Cardiac muscle cell (in vitro differentiated cells and primary cell): ENCODE results near the gene ARHGAP6. TPM values are rescaled to one million over a fixed set of nuclear protein-coding genes. Genes with fewer than 3 reads are reported as not detected.

Source experiments
- DNase-seq, 2 donors: peaks; one replicate each; pipeline versions ENCODE4 v3.0.0 to v3.0.0-alpha.2; 2010 to 2017; ENCODE audit warnings: low read depth in 1 of 2, low spot score in 1 of 2
- H3K27ac ChIP-seq: fragments of 200-600 bp; sonication (generic); 2 replicates; pipeline ENCODE4 v1.5.1; 2016
- H3K27me3 ChIP-seq: fragments of 200-600 bp; sonication (generic); 2 replicates; pipeline ENCODE4 v1.6.0; 2016; ENCODE audit warnings: control low read depth
- H3K36me3 ChIP-seq: fragments of 200-600 bp; sonication (generic); 2 replicates; pipeline ENCODE4 v1.5.1; 2016; ENCODE audit warnings: control low read depth
- H3K4me1 ChIP-seq: fragments of 200-600 bp; sonication (generic); 2 replicates; pipeline ENCODE4 v1.8.1; 2017; ENCODE audit warnings: low read depth, mild to moderate bottlenecking, mixed run types
- H3K4me3 ChIP-seq: fragments of 200-600 bp; sonication (generic); 2 replicates; pipeline ENCODE4 v1.5.1; 2016; ENCODE audit warnings: mild to moderate bottlenecking
- H3K9me3 ChIP-seq: fragments of 200-600 bp; sonication (generic); 2 replicates; pipeline ENCODE4 v1.5.1; 2017; ENCODE audit warnings: low read depth, mild to moderate bottlenecking, control low read depth
- polyA plus RNA-seq: library from polyadenylated mRNA; unstranded; fragments of >200 nt; fragmentation: Nextera tagmentation; extraction: Ambion mirVana; gene quantifications from 2 replicates; pipeline ENCODE4 v1.2.1, GENCODE V29; 2016
- total RNA-seq: library from RNA; depleted of rRNA; stranded (reverse); fragments of >200 nt; gene quantifications from 2 replicates; pipeline ENCODE4 v1.2.3, GENCODE V29; 2016
- TF ChIP-seq, protein P1 (sequence below): IDR thresholded peaks from 2 replicates; pipeline ENCODE4 v1.5.1; 2012; ENCODE audit warnings: low read depth, mild to moderate bottlenecking, low read length

Gene ARHGAP6
- total and polyA plus RNA-seq, 2 experiments from 2014 or later: 10.5 to 45.0 TPM

DNA sequence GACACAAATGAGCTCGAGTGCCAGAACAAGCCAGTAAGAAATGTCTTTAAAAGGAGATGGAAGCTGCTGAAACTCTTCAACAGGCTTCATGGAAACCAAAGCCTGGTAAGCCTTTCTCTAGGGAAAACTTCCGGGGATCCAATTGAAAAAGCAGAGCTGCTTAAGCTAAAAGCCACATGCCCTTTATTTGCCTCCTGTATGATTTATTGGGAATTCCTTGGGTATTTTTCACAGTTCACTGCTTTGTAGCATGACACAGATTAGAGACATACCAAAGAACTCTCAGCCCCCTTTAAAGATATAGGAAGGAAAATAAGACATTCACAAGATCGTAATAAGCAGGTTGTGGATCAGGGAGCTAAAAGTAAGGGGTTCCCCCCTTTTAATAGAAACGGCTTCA, 6.5 kb upstream of the ARHGAP6 start:
- H3K27ac ChIP-seq: no peak overlapping the region
- no peak overlapping the region for H3K4me3 ChIP-seq
- no peaks in the 10 kb centered on the region for H3K4me1 ChIP-seq
- no peaks in the 10 kb centered on the region for H3K36me3 ChIP-seq
- no peaks in the 10 kb centered on the region for H3K27me3 ChIP-seq
- TF ChIP-seq, protein P1, sequence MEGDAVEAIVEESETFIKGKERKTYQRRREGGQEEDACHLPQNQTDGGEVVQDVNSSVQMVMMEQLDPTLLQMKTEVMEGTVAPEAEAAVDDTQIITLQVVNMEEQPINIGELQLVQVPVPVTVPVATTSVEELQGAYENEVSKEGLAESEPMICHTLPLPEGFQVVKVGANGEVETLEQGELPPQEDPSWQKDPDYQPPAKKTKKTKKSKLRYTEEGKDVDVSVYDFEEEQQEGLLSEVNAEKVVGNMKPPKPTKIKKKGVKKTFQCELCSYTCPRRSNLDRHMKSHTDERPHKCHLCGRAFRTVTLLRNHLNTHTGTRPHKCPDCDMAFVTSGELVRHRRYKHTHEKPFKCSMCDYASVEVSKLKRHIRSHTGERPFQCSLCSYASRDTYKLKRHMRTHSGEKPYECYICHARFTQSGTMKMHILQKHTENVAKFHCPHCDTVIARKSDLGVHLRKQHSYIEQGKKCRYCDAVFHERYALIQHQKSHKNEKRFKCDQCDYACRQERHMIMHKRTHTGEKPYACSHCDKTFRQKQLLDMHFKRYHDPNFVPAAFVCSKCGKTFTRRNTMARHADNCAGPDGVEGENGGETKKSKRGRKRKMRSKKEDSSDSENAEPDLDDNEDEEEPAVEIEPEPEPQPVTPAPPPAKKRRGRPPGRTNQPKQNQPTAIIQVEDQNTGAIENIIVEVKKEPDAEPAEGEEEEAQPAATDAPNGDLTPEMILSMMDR: no peak
- no peak for DNase-seq
- H3K9me3 ChIP-seq: no peaks in the 10 kb centered on the region

DNA sequence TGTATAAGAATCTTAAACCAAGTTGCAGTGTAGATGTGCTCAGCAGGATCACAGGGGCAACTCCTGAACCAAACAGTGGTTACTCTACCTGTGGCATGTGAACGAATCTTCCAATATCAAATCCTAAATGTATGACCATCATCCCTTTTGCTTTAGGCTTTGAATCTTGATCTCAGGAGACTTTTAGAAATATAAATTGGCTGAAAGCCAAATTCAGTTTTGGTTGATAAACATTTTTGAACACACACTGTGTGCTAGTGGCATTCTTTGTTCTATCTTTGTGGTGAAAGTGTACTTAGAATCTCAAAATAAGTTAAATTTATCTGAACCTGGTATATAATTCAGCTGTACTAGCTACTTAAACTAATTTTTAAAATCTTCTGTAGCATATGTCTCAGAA, 4.6 kb upstream of the ARHGAP6 start:
- H3K27ac ChIP-seq: no peak overlapping the region
- H3K9me3 ChIP-seq: no peaks in the 10 kb centered on the region
- DNase-seq: no peak
- H3K36me3 ChIP-seq: no peaks in the 10 kb centered on the region
- no peaks in the 10 kb centered on the region for H3K27me3 ChIP-seq
- no peaks in the 10 kb centered on the region for H3K4me1 ChIP-seq
- H3K4me3 ChIP-seq: no peak overlapping the region
- TF ChIP-seq, protein P1: no peak

DNA sequence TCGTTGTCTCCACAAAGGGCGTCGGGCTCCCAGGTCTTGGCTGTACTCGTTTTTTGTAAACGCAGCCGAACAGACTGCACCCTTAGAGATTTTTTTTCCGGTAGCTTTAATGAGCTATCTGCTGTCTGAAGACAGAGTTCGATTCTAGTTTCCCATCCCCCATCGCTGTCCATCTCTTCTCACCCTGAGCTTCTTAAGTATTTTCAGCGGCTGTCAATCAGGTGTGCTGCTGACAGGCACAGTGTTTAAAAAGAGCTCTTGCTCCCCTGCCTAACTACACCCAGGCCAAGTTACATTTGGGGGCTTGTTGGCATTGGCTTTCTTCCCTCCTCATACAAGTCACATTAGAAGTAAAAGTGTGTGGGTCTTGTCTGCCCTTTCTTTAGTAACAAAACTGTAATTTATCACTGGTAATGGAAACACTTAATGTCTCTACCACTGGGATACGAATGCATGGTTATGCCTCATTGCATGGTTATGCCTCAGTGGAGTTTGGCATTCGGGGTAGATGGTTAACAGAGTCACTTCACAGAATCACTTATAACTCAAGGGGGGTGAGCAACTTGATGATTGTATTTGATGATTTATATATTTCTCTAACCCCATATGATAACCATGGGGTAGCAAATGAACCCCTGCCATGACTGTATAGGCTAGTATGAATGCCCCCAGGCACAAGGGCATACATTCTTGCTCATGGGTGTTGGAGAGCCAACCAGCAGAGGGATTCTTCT, 1.4 kb upstream of the ARHGAP6 start:
- H3K27me3 ChIP-seq: no peaks in the 10 kb centered on the region

DNA sequence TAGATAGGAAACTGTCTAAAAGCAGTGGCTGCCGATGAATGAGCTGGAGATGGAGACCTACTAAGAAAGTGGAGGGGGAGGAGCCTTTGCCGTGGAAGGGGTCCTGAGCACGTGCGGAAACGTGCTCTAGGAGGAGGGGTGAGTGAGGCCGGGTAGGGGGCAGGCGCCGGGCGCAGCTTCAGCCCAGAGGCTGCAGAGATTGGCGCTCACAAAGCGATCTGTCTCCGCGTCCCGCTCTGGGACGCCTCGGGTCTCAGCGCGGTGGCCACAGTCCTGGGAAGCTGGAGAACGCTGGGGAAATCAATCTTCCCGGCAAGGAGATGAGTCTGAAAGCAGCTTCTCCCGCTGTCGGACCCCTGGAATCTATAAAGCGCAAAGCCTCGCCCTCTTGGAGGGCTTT, 444 bp upstream of the ARHGAP6 start:
- no peaks in the 10 kb centered on the region for H3K27me3 ChIP-seq
- H3K4me1 ChIP-seq: no peaks in the 10 kb centered on the region
- H3K36me3 ChIP-seq: no peaks in the 10 kb centered on the region
- DNase-seq: peak; percentile 15 to 79
- peak overlapping the region; percentile 75 for H3K4me3 ChIP-seq
- TF ChIP-seq, protein P1: no peak
- H3K27ac ChIP-seq: peak overlapping the region; percentile 87
- H3K9me3 ChIP-seq: no peaks in the 10 kb centered on the region

More for the DNA sequence above, 1.4 kb upstream of the ARHGAP6 start:
- TF ChIP-seq, protein P1: no peak
- Histone ChIP-seq H3K4me1 (no peaks in the 10 kb centered on the region), H3K9me3 (no peaks in the 10 kb centered on the region), H3K36me3 (no peaks in the 10 kb centered on the region), H3K4me3 (peak overlapping the region; percentile 75), H3K27ac (peak overlapping the region; percentile 87)
- peak in 1 of 2 donors; percentile 17 for DNase-seq

DNA sequence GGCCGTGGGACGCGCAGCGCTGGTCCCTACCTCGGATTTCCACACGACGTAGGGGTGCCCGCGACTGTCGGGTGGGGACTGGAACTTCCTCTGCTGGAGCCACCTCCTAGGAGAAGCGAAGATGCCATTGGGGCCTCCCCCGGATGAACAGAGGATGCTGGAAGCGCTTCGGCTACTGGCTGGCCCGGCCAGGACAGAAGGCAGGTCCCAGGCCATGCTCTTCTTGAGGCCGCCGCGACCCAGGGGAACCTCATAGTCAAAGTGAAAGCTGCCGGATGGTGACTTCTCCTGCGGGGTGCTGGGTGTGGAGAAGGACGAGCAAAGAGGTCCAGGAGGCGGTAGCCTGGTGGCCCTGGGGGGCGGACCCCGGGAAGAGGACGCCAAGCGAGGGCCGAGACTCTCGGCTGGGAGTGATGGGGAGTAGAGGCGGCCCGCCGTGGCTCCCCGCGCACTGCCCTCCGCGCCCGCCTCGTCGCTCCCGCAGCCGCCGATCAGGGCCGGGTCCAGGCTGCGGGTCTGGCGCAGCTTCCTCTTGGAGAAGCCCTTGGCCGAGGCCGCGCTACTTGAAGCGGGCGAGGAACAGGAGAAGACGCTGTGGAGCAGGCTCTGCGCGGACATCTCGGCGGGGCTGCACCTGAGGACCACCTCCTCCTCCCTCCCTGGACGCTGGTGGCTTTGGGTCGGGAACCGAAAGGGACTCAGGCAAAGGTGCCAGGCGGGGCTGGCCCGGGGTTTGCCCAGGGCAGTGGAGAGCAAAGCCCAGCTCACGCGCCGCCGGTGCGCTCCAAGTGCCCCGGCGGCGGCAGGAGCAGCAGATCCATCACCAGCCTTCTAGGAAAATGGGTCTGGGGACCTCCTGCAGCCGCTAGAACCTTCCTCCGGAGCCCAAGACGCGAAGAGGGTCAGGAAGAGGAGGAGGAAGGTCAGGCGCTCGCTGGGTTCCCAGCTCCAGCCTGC, 1.2 kb downstream of the ARHGAP6 start:
- no peaks in the 10 kb centered on the region for H3K9me3 ChIP-seq
- H3K36me3 ChIP-seq: no peaks in the 10 kb centered on the region
- H3K4me3 ChIP-seq: peak overlapping the region; percentile 75
- H3K4me1 ChIP-seq: no peaks in the 10 kb centered on the region
- no peaks in the 10 kb centered on the region for H3K27me3 ChIP-seq
- DNase-seq: peak; percentile 14 to 21
- H3K27ac ChIP-seq: peak overlapping the region; percentile 87
- TF ChIP-seq, protein P1: no peak
